CD1c-positive myeloid dendritic cell (primary cell): ENCODE measurements around the gene SVIL.
"Not testable (repeated sequence)": the region's sequence is repeated elsewhere in the genome, so short reads cannot be mapped to it uniquely, and the experiment has no call there.

ENCODE experiments used
- DNase-seq: peaks from one replicate; pipeline ENCODE4 v3.0.0-alpha.2; 2016; ENCODE audit errors: extremely low spot score

The SVIL gene

GRCh38 chr10:29455095-29455494 is 179.7 kb downstream of the SVIL start:
- DNase-seq = no peak

GRCh38 chr10:29454250-29454649 is 180.5 kb downstream of the SVIL start:
- no peak for DNase-seq

GRCh38 chr10:29452546-29452945 is 182.2 kb downstream of the SVIL start:
- no peak for DNase-seq

GRCh38 chr10:29451946-29452345 is 182.8 kb downstream of the SVIL start:
- no peak for DNase-seq

GRCh38 chr10:29450405-29450804 is 184.4 kb downstream of the SVIL start:
- no peak for DNase-seq

- peak; percentile 78 for DNase-seq
Observed at GRCh38 chr10:29448756-29449592, 185.8 kb downstream of the SVIL start.

- DNase-seq = no peak
Observed at GRCh38 chr10:29448125-29448524, 186.6 kb downstream of the SVIL start.

GRCh38 chr10:29446327-29446726 is 188.4 kb downstream of the SVIL start:
- no peak for DNase-seq

GRCh38 chr10:29443745-29444523 is 190.8 kb downstream of the SVIL start:
- DNase-seq = no peak

- no peak for DNase-seq
Observed at GRCh38 chr10:29440981-29441380, 193.8 kb downstream of the SVIL start.

GRCh38 chr10:29439005-29439404 is 195.8 kb downstream of the SVIL start:
- not testable (repeated sequence) for DNase-seq

GRCh38 chr10:29438271-29438670 is 196.5 kb downstream of the SVIL start:
- no peak for DNase-seq

GRCh38 chr10:29437871-29438270 is 196.9 kb downstream of the SVIL start:
- DNase-seq = no peak

GRCh38 chr10:29435809-29436501 is 198.8 kb downstream of the SVIL start:
- no peak for DNase-seq

GRCh38 chr10:29434111-29434510 is 200.7 kb downstream of the SVIL start:
- no peak for DNase-seq

GRCh38 chr10:29431711-29432110 is 203.1 kb downstream of the SVIL start:
- DNase-seq = no peak

GRCh38 chr10:29430101-29430500 is 204.7 kb downstream of the SVIL start:
- DNase-seq = no peak

- DNase-seq = no peak
Observed at GRCh38 chr10:29428486-29428885, 206.3 kb downstream of the SVIL start.

- no peak for DNase-seq
Observed at GRCh38 chr10:29427667-29428066, 207.1 kb downstream of the SVIL start.

- DNase-seq = no peak
Observed at GRCh38 chr10:29426420-29426819, 208.4 kb downstream of the SVIL start.

GRCh38 chr10:29424017-29424416 is 210.8 kb downstream of the SVIL start:
- no peak for DNase-seq

- DNase-seq = no peak
Observed at GRCh38 chr10:29420744-29421143, 214.0 kb downstream of the SVIL start.
